GM13976 (cell line): ENCODE data around the gene CLCF1.

Experiments
- DNase-seq: peaks from one replicate; pipeline ENCODE4 v3.0.0; 2012; ENCODE audit warnings: low spot score
- CTCF ChIP-seq: IDR thresholded peaks from 2 replicates; pipeline ENCODE4 v1.5.1; 2012; ENCODE audit warnings: borderline replicate concordance, mild to moderate bottlenecking; ENCODE audit not compliant: insufficient read depth; ENCODE audit errors: extremely low read depth, missing control alignments, control extremely low read depth
- in situ Hi-C: fragments of 300-500 bp; cut with MboI; formaldehyde crosslinking; loops from one replicate; pipeline ENCODE4 v1.12.0; 2022; ENCODE audit warnings: low sequenced_read_pairs, mixed read lengths, inconsistent platforms; ENCODE audit not compliant: unreplicated experiment

Gene CLCF1

GRCh38 chr11:67374571-67375281 is 1.3 kb upstream of the CLCF1 start:
- no peak for TF ChIP-seq CTCF
- in situ Hi-C loops = no loop called here
- DNase-seq = no peak

DNA sequence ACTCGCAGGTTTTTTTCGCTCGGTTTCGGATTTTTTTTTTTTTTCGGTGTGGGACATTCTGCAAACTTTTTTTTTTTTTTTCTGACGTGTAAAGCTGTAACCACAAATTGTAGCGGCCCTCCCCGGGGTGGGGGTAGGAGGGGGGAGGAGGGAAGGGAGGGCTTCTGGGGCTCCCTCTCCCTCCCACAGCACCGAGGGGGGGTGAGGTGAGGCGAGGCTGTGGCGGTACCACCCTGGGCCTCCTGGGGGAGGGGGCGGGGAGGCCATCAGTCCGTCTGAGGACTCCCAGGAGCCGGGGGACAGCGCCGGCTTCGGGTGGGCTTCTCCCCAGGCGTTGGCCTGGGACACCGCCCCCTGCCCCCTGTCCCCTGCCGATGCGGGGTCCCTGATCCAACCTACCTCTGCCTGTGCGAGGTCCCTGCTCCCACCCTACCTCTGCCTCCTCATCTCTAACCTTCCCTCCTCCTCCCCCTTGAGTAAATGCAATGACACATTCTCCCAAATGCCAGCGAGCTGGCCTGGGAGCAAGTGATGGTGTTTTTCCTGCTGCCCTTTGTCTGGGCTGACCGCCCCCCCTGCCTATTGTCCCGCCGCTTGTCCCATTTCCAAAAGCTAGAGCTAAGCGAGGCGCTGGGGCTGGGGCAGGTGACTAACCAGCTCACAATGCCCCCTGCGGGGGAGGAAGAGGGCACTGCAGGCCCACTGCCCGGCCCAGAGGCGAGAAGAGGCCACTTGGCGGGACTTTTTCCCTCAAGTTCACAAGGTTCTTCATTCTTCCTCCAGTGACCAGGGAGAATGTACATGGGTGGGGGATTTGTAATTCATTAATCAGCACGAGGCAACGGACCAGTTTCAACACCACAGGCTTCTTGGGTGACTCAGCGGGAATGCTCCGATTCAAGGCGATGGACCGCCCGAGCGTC is 511 bp upstream of the CLCF1 start:
- peak; percentile 84 for DNase-seq
- TF ChIP-seq CTCF = peak; percentile 47
- in situ Hi-C loops = no loop called here

DNA sequence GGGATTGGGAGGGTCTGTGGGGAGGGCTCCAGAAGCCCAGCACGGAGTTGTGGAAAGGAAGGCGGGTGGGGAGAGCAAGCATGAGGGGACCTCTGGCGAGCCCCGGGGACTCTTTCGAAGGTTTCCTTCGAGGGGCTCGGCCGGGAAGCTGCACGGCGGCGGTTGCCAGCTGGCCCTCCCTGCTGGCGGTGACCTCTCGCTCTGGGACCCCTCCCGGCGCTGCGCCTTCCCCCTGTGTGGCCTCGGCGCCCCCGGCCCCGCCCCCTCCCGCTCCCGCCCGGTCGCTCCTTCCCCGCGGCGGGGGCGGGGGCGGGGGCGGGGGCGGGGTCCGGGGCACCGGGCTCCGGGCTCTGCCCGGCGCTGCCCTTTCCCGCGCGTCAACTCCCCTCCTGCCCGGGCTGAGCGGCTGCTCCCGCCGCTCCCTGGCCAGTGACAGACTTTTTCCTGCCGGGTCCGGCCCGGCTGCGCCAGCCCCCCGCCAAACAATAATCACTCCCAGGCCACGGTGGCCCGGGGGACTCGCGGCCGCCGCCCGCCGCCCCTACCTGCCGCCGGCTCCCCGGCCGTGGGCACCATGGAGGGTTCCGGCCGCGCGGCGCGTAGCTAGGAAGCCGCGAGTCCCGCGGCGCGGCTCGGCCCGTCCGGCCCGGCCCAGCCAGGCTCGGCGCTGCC is 941 bp downstream of the CLCF1 start:
- in situ Hi-C loops = no loop called here
- DNase-seq = peak; percentile 64
- no peak for TF ChIP-seq CTCF

- in situ Hi-C loops = no loop called here
- DNase-seq = no peak
- TF ChIP-seq CTCF = no peak
Measured at GRCh38 chr11:67371911-67372320, 1.5 kb downstream of the CLCF1 start.

GRCh38 chr11:67371189-67371910 is 2.0 kb downstream of the CLCF1 start:
- peak; percentile 8 for TF ChIP-seq CTCF
- in situ Hi-C loops = no loop called here
- DNase-seq = peak; percentile 70
